COLO829 (cell line): ENCODE results near the gene DHX29.

Experiments
- DNase-seq: peaks from one replicate; pipeline ENCODE4 v3.0.0; 2012; ENCODE audit warnings: low spot score

The DHX29 gene

GRCh38 chr5:55232985-55233928 lies 74.2 kb downstream of the DHX29 start, which contains the start of gene CCNO:
Gene CCNO, minus strand, starts transcription at chr5:55233608. Its CDS starts 85 bp downstream, at chr5:55233523.
- peak; percentile 40 for DNase-seq

GRCh38 chr5:55232271-55232984 lies 75.1 kb downstream of the DHX29 start:
- no peak for DNase-seq

- DNase-seq = no peak
Observed at GRCh38 chr5:55231919-55232270, 75.6 kb downstream of the DHX29 start.

GRCh38 chr5:55231029-55231918 lies 76.2 kb downstream of the DHX29 start:
- DNase-seq = no peak

GRCh38 chr5:55230086-55230629 lies 77.3 kb downstream of the DHX29 start:
- no peak for DNase-seq

GRCh38 chr5:55227664-55228430 lies 79.6 kb downstream of the DHX29 start:
- DNase-seq = no peak

GRCh38 chr5:55226934-55227663 lies 80.4 kb downstream of the DHX29 start, which contains the start of gene MCIDAS:
Gene MCIDAS, minus strand, starts transcription at chr5:55227315. Its CDS starts 177 bp downstream, at chr5:55227138.
- DNase-seq = peak; percentile 21

- peak; percentile 66 for DNase-seq
Observed at GRCh38 chr5:55226027-55226933, 81.2 kb downstream of the DHX29 start.

GRCh38 chr5:55225346-55225745 lies 82.1 kb downstream of the DHX29 start:
- no peak for DNase-seq

GRCh38 chr5:55223812-55224240 lies 83.7 kb downstream of the DHX29 start:
- no peak for DNase-seq

- no peak for DNase-seq
Observed at GRCh38 chr5:55222985-55223811, 84.3 kb downstream of the DHX29 start.

- no peak for DNase-seq
Observed at GRCh38 chr5:55222092-55222984, 85.2 kb downstream of the DHX29 start.

- DNase-seq = no peak
Observed at GRCh38 chr5:55220433-55221185, 86.9 kb downstream of the DHX29 start.

GRCh38 chr5:55219770-55220169 lies 87.7 kb downstream of the DHX29 start:
- DNase-seq = no peak

GRCh38 chr5:55218967-55219366 lies 88.5 kb downstream of the DHX29 start:
- DNase-seq = no peak

GRCh38 chr5:55211184-55211874 lies 96.2 kb downstream of the DHX29 start:
- no peak for DNase-seq
